ENCODE results near the gene IQGAP1. TPM values are rescaled to one million over a fixed set of nuclear protein-coding genes. Genes with fewer than 3 reads are reported as not detected.
A peak's percentile ranks its signal among the peaks of the same experiment; 100 is the strongest.

The IQGAP1 gene
- total and polyA plus RNA-seq, 9 of the 15 experiments (the other 6 are each of a cell fraction or from before 2014, with no cell fraction given), result 37.6 to 143 (median 77.7) TPM

DNA sequence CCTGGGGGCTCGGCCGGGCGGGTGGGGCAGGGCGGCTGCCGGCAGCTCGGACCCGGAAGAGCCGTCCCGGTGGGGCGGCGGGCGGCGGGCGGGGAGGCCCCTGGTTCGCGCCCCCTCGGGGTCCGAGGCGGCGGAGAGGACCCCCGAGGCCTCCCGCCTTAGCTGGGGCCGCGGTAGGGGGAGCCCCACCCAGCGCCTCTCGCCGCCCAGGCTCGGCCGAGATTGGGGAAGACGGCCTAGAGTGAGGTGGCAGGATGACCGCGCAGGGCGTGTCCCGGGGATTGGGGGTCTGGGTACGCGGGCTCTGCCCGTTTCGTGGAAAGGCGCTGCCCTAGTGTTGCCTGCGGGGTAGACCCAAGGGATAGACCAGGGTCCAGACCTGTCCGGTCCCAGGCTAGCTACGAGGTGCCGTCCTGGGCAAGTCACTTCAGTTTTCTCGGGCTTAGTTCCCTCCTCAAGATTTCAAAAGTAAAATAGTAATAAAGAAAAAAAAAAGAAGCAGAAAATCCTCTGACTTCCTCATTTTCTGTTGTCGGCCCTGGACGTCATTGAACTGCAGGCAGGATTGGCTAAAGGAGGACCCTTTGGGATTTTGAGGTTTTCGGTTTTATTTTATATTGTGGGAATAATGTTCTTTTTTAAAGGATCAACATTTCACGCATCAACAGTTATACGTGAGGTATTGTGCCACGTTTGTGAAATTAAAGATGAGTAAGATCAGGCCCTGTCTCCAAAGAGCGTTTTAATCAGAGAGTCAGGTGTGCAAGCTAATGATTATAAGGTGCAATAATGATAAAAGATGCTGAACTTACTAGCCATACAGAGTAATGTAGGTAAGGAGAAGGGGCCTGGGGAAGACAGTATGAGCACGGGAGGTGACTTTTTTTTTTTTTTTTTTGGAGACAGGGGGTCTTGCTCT is 679 bp downstream of the IQGAP1 start (continued):
- TF ChIP-seq, protein P1, sequence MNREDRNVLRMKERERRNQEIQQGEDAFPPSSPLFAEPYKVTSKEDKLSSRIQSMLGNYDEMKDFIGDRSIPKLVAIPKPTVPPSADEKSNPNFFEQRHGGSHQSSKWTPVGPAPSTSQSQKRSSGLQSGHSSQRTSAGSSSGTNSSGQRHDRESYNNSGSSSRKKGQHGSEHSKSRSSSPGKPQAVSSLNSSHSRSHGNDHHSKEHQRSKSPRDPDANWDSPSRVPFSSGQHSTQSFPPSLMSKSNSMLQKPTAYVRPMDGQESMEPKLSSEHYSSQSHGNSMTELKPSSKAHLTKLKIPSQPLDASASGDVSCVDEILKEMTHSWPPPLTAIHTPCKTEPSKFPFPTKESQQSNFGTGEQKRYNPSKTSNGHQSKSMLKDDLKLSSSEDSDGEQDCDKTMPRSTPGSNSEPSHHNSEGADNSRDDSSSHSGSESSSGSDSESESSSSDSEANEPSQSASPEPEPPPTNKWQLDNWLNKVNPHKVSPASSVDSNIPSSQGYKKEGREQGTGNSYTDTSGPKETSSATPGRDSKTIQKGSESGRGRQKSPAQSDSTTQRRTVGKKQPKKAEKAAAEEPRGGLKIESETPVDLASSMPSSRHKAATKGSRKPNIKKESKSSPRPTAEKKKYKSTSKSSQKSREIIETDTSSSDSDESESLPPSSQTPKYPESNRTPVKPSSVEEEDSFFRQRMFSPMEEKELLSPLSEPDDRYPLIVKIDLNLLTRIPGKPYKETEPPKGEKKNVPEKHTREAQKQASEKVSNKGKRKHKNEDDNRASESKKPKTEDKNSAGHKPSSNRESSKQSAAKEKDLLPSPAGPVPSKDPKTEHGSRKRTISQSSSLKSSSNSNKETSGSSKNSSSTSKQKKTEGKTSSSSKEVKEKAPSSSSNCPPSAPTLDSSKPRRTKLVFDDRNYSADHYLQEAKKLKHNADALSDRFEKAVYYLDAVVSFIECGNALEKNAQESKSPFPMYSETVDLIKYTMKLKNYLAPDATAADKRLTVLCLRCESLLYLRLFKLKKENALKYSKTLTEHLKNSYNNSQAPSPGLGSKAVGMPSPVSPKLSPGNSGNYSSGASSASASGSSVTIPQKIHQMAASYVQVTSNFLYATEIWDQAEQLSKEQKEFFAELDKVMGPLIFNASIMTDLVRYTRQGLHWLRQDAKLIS (CRISPR knock-in tag; IDR thresholded peaks at IDR 0.05), result 0 out of 2 replicates have a peak, but pooled peaks have one; percentile 29
- TF ChIP-seq TOE1 (IDR thresholded peaks at IDR 0.05; ENCODE audit: borderline replicate concordance) (no peak), TOE1 (CRISPR knock-in tag; IDR thresholded peaks at IDR 0.05; ENCODE audit: borderline replicate concordance, low read depth) (no peak), TCF7 (IDR thresholded peaks at IDR 0.05; ENCODE audit: borderline replicate concordance) (0 out of 2 replicates have a peak, but pooled peaks have one; percentile 22), BRF1 (IDR thresholded peaks at IDR 0.05; ENCODE audit: borderline replicate concordance, extremely low read depth, insufficient read length) (no peak), ZNF274 (IDR thresholded peaks at IDR 0.05; ENCODE audit: borderline replicate concordance, low read depth, low read length) (no peak), SMAD4 (CRISPR knock-in tag; conservative IDR thresholded peaks at IDR 0.05) (0 out of 2 replicates have a peak, but pooled peaks have one; percentile 38), HDAC8 (tag; IDR thresholded peaks at IDR 0.05) (no peak), ZNF12 (CRISPR knock-in tag; IDR thresholded peaks at IDR 0.05) (no peak), SMAD2 (IDR thresholded peaks at IDR 0.05; ENCODE audit: low read depth, low read length) (no peak), PKNOX1 (IDR thresholded peaks at IDR 0.05) (0 out of 2 replicates have a peak, but pooled peaks have one; percentile 9), KLF16 (IDR thresholded peaks at IDR 0.05) (no peak), POLR2B (IDR thresholded peaks at IDR 0.05; ENCODE audit: low read depth, partially characterized antibody) (no peak), ZNF311 (CRISPR knock-in tag; IDR thresholded peaks at IDR 0.05) (no peak), ATF1 (CRISPR knock-in tag; IDR thresholded peaks at IDR 0.05) (no peak), ATF1 (tag; IDR thresholded peaks at IDR 0.05) (peak; percentile 40; the same call in 1 of the 2 replicates), BCL6 (CRISPR knock-in tag; IDR thresholded peaks at IDR 0.05) (no peak), ARID4B (CRISPR knock-in tag; IDR thresholded peaks at IDR 0.05) (0 out of 2 replicates have a peak, but pooled peaks have one; percentile 29)
